NCI-H2029 treated with DMSO at 0.1 percent for 48 hours (cell line): ENCODE measurements around the gene MYBPC3.

Experiments
- DNase-seq: peaks from one replicate; lab custom pipeline; 2025; lab: John Stamatoyannopoulos, UW

MYBPC3 gene

DNA sequence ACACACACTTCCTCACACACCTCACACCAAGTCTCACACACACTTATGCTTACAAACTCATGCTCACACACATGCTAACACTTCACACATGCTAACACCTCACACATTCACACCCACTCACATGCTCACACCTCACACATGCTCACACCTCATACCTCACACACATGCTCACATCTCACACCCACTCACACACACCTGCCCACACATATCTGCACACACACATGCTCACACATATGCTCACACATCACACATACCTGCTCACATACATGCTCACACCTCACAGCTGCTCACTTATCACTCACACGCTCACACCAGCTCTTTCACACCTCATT lies 4.5 kb upstream of the MYBPC3 start:
- DNase-seq = no peak

DNA sequence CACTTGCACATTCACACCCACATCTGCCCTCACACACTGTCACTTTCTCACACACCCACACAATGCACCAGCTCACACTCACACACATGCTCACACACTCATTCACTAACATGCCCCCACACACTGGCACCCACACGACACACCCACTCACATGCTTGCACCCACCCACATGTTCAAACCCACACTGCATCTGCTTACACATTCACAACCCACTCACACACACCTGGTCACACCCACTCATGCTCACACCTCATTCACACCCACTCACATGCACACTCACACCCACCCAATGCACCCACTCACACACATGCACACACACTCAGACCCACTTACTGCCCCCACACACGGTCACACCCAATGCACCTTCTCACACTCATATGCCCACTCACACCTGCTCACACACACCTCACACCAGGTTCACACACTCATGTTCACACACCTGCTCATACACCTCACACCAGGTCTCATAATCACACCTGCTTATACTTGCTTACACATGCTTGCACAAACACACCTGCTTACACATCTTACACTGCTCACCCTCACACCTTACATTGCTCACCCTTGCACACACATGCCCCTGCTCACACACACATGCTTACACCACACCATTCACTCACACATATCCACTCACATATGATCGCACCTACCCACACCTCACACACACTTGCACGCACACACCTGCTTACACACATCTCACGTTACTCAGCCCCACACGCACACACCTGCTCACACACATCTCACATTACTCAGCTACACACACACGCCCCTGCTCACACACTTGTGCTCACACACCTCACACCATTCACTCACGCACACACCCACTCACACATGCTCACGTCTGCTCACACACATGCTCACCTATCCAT lies 3.9 kb upstream of the MYBPC3 start:
- DNase-seq = no peak

DNA sequence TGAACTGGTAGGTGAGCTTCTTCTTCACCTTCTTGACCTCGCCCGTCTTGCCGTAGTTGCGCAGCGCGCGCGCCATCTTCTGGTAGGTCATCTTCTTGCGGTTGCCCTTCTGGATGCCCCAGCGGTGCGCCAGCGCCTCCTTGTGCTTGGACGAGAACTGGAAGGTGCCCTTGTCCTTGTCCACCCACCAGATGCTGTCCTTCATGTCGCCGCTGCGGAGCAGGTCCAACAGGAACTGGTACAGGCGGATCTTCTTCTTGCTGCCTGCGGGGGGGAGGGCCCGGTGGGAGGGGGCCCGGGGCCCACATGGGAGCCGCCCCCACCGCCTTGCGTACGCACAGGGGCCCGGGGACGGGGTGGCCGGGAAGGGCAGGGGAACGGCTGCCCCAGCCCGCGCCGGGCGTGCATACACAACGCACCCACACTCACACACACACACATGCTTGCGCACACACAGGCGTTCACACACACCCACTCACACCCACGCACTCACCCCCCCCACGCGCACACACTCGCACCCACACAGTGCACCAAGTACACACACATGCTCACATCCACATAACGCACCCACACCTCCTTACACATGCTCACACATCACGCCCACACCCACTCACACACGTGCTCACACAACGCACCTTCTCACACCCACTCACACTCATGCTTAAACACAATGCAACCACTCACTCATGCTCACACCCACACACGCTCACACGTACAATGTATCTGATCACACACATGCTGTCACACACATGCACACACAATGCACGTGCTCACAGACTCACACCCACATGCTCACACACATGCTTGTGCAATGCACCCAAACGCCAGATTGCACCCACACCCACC lies 3.0 kb upstream of the MYBPC3 start:
- peak; percentile 59 for DNase-seq

DNA sequence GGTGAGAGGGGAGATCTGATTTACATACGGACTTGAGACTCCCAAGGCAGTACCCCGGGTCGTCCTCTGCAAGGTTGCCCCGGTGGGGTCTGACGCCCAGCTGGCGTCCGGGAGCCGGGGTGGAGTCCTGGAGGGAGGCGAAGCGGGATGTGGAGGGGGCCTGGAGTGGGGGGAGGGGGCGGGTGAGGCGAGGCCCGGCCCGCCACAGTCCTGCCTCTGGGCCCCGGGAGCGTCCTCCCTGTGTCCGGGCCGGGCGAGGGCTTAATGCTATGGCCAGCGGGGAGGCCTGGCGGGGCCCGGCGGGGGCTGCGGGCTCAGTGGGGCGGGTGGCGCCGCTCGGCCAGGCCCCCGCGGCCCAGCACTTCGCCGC lies 2.4 kb upstream of the MYBPC3 start:
- DNase-seq = no peak

DNA sequence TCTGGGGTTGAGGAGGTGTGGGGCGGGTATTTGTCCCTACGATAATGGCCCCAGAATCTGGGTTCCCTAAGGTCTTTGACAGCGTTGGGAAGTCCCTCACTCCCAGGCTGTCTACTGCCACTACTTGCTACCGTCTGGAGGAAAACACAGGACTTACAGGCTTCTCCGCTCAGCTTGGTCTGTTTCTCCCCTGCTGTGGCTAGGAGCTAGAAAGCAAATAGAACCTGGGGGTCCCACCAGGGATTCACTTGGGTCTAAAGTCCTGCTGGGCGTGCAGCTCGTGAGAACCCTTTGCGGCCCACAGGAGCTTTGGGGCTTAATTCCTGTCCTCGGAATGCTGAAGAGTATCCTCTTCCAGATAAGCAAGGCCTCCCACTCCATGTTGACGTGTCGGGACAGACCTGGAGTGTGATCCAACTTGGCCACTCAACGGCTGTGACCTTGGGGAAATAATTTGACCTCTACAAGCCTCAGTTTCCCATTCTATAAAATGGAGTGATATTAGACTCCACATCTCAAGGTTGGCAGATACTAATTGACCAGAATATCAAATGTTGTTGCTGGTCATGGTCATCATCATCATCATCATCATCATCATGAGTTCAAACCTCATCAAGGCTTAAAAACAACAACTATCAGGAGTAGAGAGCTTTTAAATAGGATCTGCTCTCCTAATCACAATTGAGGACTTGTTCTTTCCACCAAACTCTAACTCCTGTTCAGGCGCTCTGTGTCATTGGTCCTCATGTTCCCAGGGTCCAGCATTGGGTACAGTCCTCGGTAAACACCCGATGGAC lies 1.7 kb upstream of the MYBPC3 start:
- DNase-seq = no peak

DNA sequence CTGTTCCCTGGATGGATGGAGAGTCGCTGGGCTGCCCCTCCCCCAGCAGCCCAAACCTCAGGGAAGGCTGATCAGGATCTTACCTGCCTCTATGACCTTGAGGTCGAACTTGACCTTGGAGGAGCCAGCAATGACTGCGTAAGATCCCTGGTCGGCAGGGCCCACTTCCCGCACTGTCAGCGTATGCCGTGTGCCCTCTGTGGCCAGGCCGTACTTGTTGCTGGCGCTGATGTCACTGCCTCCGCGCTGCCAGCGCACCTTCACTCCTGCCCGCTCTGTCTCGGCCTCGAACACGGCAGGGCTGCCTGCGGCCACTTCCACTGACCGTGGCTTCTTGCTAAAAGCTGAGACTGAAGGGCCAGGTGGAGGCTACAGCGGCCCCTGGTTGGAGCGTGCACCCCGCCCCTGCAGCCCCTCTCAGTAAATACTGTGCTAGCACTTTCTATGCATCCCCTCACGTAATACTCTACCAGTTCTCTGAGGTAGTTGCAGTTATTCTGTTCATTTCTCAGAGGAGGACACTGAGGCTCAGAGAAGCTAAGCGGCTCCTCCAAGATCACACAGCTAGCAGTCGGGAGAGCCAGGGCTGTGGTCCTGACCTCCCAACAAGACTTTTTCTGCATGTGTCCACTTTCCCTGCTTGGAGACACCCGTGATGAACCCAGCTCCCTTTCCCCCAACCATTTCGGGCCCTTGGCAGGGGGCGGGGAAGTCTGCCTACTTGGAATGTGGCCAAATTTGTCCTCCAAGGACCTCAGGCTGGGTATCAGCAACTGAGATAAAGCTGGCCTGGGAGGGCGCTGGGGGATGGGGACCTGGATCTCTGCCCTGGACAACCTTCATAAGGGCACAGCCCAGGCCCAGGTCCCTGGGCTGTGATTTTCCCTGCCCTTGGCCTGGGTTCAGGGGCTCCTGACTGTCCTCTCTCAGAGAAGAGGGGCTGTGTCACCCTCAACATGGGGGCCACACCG lies 1.1 kb downstream of the MYBPC3 start:
- no peak for DNase-seq

DNA sequence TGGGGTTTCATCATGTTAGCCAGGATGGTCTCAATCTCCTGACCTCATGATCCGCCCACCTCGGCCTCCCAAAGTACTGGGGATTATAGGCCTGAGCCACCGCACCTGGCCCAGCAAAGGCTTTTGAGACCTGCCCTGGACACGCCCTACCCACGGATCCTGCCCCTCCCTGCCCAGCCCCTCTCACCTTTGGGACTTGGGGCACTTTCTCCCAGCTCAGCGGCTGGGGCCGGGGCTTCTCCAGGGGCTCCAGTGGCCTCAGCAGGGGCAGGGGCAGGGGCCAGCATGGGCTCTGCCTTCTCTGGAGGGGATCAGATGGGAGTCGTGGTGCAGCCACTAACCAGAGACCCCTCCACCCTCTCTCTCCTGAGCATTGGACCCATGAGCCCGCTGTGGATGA lies 2.2 kb downstream of the MYBPC3 start:
- DNase-seq = no peak

DNA sequence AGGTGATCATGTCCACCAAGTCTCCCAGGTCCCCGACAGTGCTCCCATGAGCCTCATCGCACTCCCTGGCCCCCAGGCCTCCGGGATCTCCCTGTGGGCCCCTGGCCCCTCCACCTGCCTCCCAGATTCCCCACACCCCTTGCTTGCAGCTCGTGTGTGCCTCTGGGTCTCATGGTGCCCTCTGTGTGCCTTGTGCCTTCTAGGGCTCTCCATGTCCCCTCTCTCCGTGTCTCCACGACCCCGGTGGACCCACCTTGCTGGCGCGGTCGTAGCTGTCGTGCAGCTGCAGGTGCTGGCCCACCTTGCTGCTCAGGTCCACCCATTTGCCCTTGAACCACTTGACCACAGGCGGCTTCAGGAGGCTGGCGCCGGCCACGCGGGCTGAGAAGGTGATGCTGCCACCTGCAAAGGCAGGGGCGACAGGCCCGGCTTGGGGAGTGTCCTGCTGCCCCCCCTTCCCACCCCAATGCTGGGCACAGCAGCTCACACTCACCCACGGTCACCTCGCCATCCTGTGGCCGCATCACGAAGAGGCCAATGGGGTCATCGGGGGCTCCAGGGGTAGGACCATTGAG lies 2.9 kb downstream of the MYBPC3 start:
- no peak for DNase-seq

DNA sequence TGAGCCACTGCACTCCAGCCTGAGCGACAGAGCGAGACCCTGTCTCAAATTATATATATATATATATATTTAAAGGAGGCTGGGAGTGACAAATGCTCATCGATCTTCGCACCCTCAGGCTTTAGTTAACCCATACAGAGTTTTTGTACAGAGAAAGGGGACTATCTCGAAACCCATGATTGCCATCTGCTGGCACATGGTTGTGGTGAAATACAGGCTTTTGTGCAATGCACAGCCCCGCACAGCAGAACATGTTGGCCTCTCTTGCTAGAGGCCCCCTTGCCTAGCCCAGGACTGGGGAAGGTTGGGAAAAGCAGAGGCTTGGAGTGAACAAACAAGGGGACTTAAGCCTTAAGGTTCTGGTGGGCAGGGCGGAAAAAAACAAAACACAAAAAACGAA lies 3.6 kb downstream of the MYBPC3 start:
- DNase-seq = no peak

DNA sequence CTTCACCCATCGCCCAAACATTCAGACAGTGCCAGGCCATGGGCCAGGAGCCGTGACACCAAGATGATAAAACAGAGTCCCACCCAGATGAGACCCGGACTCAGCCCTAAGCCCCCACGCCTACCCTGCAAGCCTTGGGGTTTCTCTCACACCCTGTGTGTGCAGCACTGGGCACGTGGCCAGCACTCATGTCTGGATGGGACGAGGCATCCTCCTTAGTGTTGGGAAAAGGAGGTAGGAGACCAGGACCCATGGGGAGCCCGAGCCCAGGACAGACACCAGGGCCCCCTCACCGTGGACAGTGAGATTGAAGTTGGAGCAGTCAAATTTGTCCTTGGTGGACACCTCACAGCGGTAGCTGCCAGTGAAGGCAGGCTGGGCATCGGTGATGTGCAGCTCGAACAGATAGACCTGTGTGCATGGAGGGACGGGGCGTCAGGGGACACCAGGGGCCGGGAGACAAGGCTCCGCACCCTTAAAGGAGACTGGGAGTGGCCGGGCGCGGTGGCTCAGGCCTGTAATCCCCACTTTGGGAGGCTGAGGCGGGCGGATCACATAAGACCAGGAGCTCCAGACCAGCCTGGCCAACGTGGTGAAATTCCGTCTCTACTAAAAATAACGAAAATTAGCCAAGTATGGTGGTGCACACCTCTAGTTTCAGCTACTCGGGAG lies 4.2 kb downstream of the MYBPC3 start:
- DNase-seq = no peak

DNA sequence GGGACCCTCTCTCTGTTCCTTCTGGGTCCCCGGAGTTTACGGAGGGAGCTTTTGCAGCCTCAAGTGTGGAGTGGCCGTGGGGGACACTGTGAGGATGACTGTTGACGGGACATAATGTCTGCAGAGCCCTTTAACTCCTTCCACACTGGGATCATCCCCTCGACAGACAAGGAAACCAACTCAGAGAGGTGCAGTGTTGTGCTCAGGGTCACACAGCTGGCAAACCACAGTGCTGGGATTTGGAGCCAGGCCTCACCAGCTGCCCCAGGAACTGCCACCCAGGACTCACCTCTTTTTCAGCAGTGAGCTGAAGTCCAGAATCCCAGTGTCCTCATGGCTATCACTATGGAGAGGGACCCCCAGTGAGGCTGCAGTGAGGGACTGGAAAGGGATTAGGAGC lies 5.4 kb downstream of the MYBPC3 start:
- DNase-seq = no peak

DNA sequence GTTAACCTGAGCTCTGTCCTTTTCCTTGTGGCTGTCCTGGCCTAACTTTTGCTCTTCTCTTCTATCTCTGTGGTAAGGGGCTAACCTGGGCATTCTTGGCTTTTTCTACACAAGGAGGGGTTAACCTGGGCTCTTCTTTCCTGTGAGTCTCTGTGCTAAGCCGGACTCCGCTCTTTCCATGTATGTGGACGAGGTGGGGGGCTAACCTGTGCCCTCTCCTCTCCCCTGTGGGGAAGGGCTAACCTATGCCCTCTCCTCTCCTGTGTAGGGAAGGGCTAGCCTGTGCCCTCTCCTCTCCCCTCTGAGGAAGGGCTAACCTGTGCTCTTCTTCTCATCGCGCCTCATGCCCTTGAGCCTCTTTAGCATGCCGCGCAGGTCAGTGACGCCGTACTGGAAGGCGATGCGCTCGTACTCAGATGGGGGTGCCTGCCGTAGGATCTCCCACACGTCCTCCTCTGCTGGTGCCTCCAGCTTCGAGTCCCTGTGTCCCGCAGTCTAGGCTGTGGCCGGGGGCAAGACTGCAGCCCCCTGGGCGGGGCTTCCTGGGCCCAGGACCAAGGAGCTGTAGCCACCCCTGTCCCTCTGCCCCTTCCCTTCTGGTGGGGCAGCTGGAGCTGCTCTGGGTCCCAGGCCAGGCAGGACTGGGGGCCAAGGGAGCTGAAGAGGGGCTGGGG lies 6.5 kb downstream of the MYBPC3 start:
- DNase-seq = no peak

DNA sequence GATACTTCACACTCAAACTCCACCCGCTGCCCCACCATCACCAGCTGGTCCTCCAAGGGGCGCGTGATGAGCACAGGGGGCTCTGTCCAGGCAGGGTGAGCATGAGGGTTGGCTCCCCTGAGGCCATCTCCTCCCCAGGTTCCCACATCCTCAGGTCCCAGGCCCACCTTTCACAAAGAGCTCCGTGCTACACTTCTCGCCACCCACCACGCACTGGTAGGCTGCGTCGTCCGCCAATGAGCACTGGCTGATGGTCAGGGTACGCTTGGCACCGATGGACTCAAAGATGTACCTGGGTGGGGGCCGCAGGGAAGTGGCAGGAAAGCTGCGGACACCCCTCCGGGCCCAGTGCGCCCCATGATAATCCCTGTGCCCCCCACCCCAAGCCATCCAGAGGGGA lies 9.6 kb downstream of the MYBPC3 start:
- no peak for DNase-seq

DNA sequence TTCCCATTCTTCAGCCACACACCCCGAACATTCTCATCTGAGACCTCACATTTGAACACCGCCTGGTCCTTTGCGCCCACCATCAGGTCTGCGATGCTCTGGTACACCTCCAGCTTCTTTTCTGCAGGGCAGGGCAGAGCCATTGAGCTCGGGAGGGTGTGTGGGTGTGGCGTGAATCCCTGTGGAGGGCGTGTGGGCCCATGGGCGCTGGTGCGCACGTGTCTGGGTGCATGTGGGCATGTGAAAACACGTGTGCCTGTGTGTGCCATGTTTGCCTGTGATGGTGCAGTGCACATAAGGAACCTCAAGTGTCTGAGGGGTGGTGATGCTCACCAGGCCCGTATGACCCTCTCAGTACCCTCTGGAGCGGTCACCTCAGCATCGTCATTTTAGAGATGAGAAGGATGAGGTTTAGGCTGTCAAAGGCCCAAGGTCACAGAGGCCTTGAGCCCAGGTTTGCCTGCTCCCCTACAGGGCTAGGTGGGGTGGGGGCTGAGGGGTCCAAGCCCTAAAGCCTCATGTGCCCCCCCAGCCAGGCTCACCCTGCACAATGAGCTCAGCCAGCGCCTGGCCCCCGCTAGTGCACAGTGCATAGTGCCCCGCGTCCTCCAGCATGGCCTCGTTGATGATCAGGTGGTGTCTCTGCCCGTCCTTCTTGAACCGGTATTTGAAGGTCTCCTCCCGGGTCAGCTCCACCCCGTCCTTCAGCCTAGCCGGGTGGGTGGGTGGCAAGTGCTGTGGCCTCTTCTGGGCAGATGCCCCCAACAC lies 10.3 kb downstream of the MYBPC3 start:
- DNase-seq = no peak

DNA sequence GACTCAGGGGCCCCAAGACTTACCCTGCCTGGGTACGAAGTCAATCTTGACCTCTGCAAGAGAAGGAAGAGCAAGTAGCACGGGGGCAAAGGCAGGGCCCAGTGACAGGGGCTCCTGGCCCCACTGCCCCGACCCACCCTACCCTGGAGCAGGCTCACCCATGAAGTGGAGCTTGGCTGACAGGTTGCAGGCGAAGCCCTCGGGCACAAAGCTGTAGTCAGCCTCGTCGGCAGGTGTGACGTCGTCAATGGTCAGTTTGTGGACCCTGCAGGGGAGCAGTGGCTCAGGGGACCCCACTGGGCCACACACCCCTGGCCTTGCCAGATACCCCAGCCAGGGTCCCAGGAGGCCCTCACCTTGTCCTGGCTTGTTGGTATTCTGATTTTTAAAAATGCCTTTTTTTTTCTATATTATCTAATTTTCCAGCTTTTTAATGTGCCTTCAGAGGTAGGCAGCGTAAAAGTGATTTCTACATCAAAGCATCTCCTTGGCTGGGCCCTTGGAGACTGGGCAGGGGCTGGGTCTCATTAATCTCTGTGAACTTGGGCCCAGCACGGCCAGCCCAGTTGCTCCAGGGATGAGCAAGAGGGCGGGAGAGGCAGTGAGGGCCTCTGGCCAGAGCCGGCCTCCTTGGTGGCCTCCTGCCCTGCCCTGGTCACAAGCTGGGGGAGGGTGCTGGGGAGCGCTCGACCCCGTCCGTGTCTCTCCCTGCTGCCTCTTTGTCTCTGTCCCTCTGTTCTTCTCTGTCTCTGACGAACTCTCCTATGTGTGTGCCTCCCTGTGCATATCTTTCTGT lies 11.3 kb downstream of the MYBPC3 start:
- no peak for DNase-seq

DNA sequence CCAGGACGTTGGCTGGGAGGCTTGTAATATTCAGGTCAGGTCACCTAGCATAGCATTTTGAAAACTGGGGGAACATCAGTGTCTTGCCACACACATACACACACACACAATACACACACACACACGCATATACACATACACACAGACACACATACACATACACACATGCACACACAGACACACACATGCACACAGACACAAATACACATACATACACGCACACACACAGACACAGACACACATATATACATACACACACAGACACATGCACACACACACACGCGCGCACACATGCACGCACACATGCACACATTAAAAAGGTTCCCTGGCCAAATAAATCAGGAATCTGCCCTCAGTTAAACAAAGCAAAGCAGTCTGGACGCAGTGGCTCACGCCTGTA lies 12.5 kb downstream of the MYBPC3 start:
- no peak for DNase-seq

DNA sequence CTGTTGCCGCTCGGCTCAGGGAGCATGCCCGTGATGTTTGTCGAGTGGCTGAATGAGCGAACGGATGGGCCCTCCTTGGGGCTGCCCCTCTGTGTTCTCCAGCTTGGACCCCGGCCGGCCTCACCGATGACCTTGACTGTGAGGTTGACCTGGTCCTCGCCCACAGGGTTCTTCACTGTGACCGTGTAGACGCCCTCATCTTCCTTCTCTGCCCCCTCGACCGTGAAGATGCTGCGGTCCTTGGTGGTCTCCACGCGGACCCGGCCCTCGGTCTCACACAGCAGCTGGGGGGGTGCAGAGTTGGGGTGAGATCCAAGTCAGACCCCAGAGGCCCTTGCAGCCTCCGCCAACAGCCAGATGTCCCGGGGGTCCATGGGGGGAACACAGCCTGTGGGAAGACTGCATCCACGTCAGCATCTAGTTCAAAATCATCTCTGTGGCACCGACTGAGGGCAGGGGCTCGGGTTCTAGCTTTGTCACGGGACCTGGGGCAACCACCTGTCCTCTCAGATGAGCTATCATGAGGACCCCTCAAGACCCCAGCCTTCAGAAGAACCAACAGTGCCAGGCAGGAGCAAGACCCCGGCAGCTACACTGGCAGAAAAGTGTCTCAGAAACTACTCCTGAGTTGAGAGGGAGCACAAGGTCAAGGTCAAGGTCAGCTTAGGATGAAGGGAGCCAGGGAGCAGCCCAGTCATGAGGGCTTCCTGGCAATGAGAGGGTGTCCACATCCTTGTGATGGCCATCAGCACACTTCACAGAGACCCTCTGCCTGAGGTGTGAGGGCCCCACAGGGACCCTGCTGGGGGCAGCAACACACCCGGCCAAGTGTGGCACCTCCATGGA lies 13.9 kb downstream of the MYBPC3 start:
- DNase-seq = no peak
